Ovary (tissue), 9 donors: ENCODE data around the gene HOXA4. TPM values are rescaled to one million over a fixed set of nuclear protein-coding genes. Genes with fewer than 3 reads are reported as not detected.
A peak's percentile ranks its signal among the peaks of the same experiment; 100 is the strongest.

ENCODE experiments used
- DNase-seq, 5 donors: peaks; one replicate each; pipeline ENCODE4 v3.0.0-alpha.2; 2019 to 2020
- H3K27ac ChIP-seq, 2 donors: fragments of 200-600 bp; one replicate each; pipeline versions ENCODE4 v1.5.1 to v1.8.0; 2019 to 2022
- H3K27me3 ChIP-seq: fragments of 200-600 bp; one replicate; pipeline ENCODE4 v1.8.0; 2022
- H3K36me3 ChIP-seq: fragments of 200-600 bp; sonication (generic); one replicate; pipeline ENCODE4 v1.5.1; 2019
- H3K4me1 ChIP-seq: one replicate; pipeline ENCODE4 v1.8.1; 2013; ENCODE audit warnings: mild to moderate bottlenecking, moderate library complexity; ENCODE audit not compliant: insufficient read depth
- H3K4me3 ChIP-seq: fragments of 200-600 bp; sonication (generic); one replicate; pipeline ENCODE4 v1.5.1; 2017
- H3K9me3 ChIP-seq, 2 donors: fragments of 200-600 bp in 1 of 2; sonication (generic) in 1 of 2; one replicate each; pipeline versions ENCODE4 v1.5.1 to v1.8.1; 2013 to 2019; ENCODE audit warnings: mild to moderate bottlenecking in 1 of 2, moderate library complexity in 1 of 2
- EP300 ChIP-seq: sonication (generic); formaldehyde crosslinking; IDR thresholded peaks from one replicate; pipeline ENCODE4 v1.6.1; 2017; ENCODE audit warnings: antibody characterized with exemption
- POLR2A ChIP-seq: fragments of 450-650 bp; IDR thresholded peaks from one replicate; pipeline ENCODE4 v1.6.1; 2017; ENCODE audit warnings: antibody characterized with exemption, mild to moderate bottlenecking, moderate library complexity
- WGBS, 3 donors: extraction: QIAGEN DNeasy Blood & Tissue Kit in 1 of 3; methylation state at CpG; one replicate each; pipeline versions ENCODE4 v1.1.5 to v1.1.7; 2013 to 2017; 5-methylcytosine and 5-hydroxymethylcytosine counted together
- intact Hi-C, 4 donors: fragments of 100-400 bp; cut with DNase I; formaldehyde crosslinking; loops; one replicate each; pipeline versions ENCODE4 v1.11.0 to v1.15.1; 2022 to 2023
- polyA plus RNA-seq, 2 donors: library from polyadenylated mRNA; stranded (reverse); fragments of 200-250 nt in 1 of 2; fragments of 350-450 nt in 1 of 2; fragmentation: Illumina TruSeq in 1 of 2; extraction: RNeasy Lipid Tissue Mini Kit (QIAGEN cat#74804) in 1 of 2; gene quantifications; one replicate each; pipeline ENCODE4 v1.2.3, GENCODE V29; 2013 to 2014
- total RNA-seq, 7 donors: library from RNA; depleted of rRNA in 2 of 7; stranded (reverse); fragments of >200 nt in 2 of 7; fragmentation: NEBNext Ultra II Directional in 3 of 7; extraction: Animal tissue kit (Norgen Biotek cat#: 25700) in 3 of 7; gene quantifications; one replicate each; pipeline versions ENCODE4 v1.1.0 to v1.2.4, GENCODE V29; 2016 to 2023
- TF ChIP-seq, protein P1 (sequence below), 3 donors: fragments of 450-650 bp in 2 of 3; fragments of 200-600 bp in 1 of 3; IDR thresholded peaks; one replicate each; pipeline versions ENCODE4 v1.5.1 to v1.8.0; 2016 to 2022; ENCODE audit warnings: antibody characterized with exemption in 3 of 3, mild to moderate bottlenecking in 1 of 3
- donor health status: DM: no; HTN: no; CAD: no; lungs with moderate emphysema.
- donor health status: DM: no; HTN: no; CAD: no.
- donor health status: Bipolar disorder and iron deficiency.
- donor health status: DM: yes; HTN: yes; CAD: no.
- donor health status: DM: no; HTN: no; CAD: no.
- donor health status: DM: yes; HTN: yes; CAD: no.

HOXA4 gene
- total and polyA plus RNA-seq, 9 donors, result 0.22 to 34.0 (median 3.5) TPM

GRCh38 chr7:27141137-27141922, 10.8 kb upstream of the HOXA4 start:
- TF ChIP-seq, protein P1, sequence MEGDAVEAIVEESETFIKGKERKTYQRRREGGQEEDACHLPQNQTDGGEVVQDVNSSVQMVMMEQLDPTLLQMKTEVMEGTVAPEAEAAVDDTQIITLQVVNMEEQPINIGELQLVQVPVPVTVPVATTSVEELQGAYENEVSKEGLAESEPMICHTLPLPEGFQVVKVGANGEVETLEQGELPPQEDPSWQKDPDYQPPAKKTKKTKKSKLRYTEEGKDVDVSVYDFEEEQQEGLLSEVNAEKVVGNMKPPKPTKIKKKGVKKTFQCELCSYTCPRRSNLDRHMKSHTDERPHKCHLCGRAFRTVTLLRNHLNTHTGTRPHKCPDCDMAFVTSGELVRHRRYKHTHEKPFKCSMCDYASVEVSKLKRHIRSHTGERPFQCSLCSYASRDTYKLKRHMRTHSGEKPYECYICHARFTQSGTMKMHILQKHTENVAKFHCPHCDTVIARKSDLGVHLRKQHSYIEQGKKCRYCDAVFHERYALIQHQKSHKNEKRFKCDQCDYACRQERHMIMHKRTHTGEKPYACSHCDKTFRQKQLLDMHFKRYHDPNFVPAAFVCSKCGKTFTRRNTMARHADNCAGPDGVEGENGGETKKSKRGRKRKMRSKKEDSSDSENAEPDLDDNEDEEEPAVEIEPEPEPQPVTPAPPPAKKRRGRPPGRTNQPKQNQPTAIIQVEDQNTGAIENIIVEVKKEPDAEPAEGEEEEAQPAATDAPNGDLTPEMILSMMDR (IDR thresholded peaks at IDR 0.05), result no peak
- no peak for TF ChIP-seq EP300
- TF ChIP-seq POLR2A, result no peak
- DNase-seq, result no peak
- H3K36me3 ChIP-seq, result no peaks in the 10 kb centered on the region
- no peaks in the 10 kb centered on the region for H3K27me3 ChIP-seq
- H3K27ac ChIP-seq, result no peak overlapping the region
- 85 to 88% (median 87%) methylated on average over 18 of the region's 18 CpGs for WGBS, 3 donors
- peaks cover 0 to 6% of the 10 kb centered on the region in 2 donors for H3K9me3 ChIP-seq
- H3K4me3 ChIP-seq, result peak overlapping the region; percentile 34
- H3K4me1 ChIP-seq, result peaks cover 1% of the 10 kb centered on the region
- intact Hi-C loops, result loop anchor here in 3 of 4 donors (5.0 kb wide), 2 partner anchors 284 to 289 kb away; no protein-coding TSS in a partner anchor

GRCh38 chr7:27140126-27140857, 9.7 kb upstream of the HOXA4 start:
- Histone ChIP-seq H3K36me3 (no peaks in the 10 kb centered on the region), H3K4me3 (no peak overlapping the region), H3K27me3 (no peaks in the 10 kb centered on the region), H3K9me3 (no peaks in the 10 kb centered on the region), H3K27ac (no peak overlapping the region), H3K4me1 (peaks cover 1% of the 10 kb centered on the region)
- TF ChIP-seq POLR2A (no peak), EP300 (no peak)
- TF ChIP-seq, protein P1 (IDR thresholded peaks at IDR 0.05), result no peak
- WGBS, 3 donors, result 77 to 85% (median 78%) methylated on average over 15 of the region's 15 CpGs
- no peak for DNase-seq
- intact Hi-C loops, result loop anchor here in 3 of 4 donors (5.0 kb wide), 2 partner anchors 283 to 288 kb away; no protein-coding TSS in a partner anchor

- H3K4me1 ChIP-seq, result peaks cover 1% of the 10 kb centered on the region
- H3K27ac ChIP-seq, result no peak overlapping the region
- TF ChIP-seq POLR2A, result no peak
- no peak for TF ChIP-seq EP300
- TF ChIP-seq, protein P1 (IDR thresholded peaks at IDR 0.05), result no peak
- DNase-seq, result no peak
- H3K36me3 ChIP-seq, result no peaks in the 10 kb centered on the region
- intact Hi-C loops, result loop anchor here in 3 of 4 donors (5.0 kb wide), 2 partner anchors 282 to 287 kb away; no protein-coding TSS in a partner anchor
- H3K9me3 ChIP-seq, result no peaks in the 10 kb centered on the region
- peak overlapping the region; percentile 24 for H3K4me3 ChIP-seq
- 32 to 52% (median 36%) methylated on average over 51 to 53 of the region's 53 CpGs for WGBS, 3 donors
- H3K27me3 ChIP-seq, result no peaks in the 10 kb centered on the region
Observed at GRCh38 chr7:27139334-27140125, 9.0 kb upstream of the HOXA4 start.

GRCh38 chr7:27138985-27139333, 8.4 kb upstream of the HOXA4 start:
- DNase-seq, result no peak
- TF ChIP-seq POLR2A, result no peak
- no peak for TF ChIP-seq EP300
- TF ChIP-seq, protein P1 (IDR thresholded peaks at IDR 0.05), result no peak
- intact Hi-C loops, result no loop called here
- no peaks in the 10 kb centered on the region for H3K27me3 ChIP-seq
- peaks cover 1% of the 10 kb centered on the region for H3K4me1 ChIP-seq
- no peaks in the 10 kb centered on the region for H3K36me3 ChIP-seq
- H3K9me3 ChIP-seq, result no peaks in the 10 kb centered on the region
- H3K27ac ChIP-seq, result no peak overlapping the region
- 65 to 87% (median 68%) methylated on average over 11 of the region's 11 CpGs for WGBS, 3 donors
- H3K4me3 ChIP-seq, result peak overlapping the region; percentile 24
